PC-3 (cell line): ENCODE data around the gene ATXN10. TPM values are rescaled to one million over a fixed set of nuclear protein-coding genes. Genes with fewer than 3 reads are reported as not detected.

ENCODE experiments used
- ATAC-seq: fragments of 200-7000 bp; cut with Tn5 transposase; 2 replicates; pipeline ENCODE4 v1.9.1; 2020; ENCODE audit warnings: mild to moderate bottlenecking, moderate library complexity
- BruUV-seq: library from RNA; stranded (reverse); fragments of 400-500 nt; replicated peaks from 2 replicates; lab custom pipeline; 2021; lab: Mats Ljungman, UMichigan
- CTCF ChIA-PET: fragments of 300-600 bp; sonication (Branson Sonifier 250); formaldehyde crosslinking; loops from one replicate; lab custom pipeline; 2022; ENCODE audit warnings: antibody characterized with exemption; lab: Charles Lee
- POLR2A ChIA-PET: fragments of 300-600 bp; sonication (Branson Sonifier 250); formaldehyde crosslinking; loops from one replicate; lab custom pipeline; 2022; ENCODE audit warnings: antibody characterized with exemption; ENCODE audit not compliant: unreplicated experiment; lab: Charles Lee
- DNase-seq: peaks from one replicate; pipeline ENCODE4 v3.0.0-alpha.2; 2015
- H2AFZ ChIP-seq: fragments of 300-600 bp; sonication (generic); 2 replicates; pipeline ENCODE4 v1.6.0; 2016; ENCODE audit warnings: antibody characterized with exemption, low read length
- H3F3A ChIP-seq: fragments of 300-600 bp; sonication (generic); one replicate; pipeline ENCODE4 v1.6.0; 2017; ENCODE audit warnings: antibody characterized with exemption, low read length, control low read depth, mild to moderate bottlenecking; ENCODE audit not compliant: unreplicated experiment
- H3K27ac ChIP-seq: fragments of 300-600 bp; sonication (generic); 2 replicates; pipeline ENCODE4 v1.5.1; 2016; ENCODE audit warnings: mild to moderate bottlenecking, low read length
- H3K27me3 ChIP-seq: fragments of 300-600 bp; sonication (generic); 2 replicates; pipeline ENCODE4 v1.6.1; 2016; ENCODE audit warnings: low read length, mixed read lengths
- H3K36me3 ChIP-seq: fragments of 300-600 bp; sonication (generic); 2 replicates; pipeline ENCODE4 v1.6.1; 2016; ENCODE audit warnings: low read depth, mixed run types, low read length, mixed read lengths
- H3K4me1 ChIP-seq: fragments of 300-600 bp; sonication (generic); 2 replicates; pipeline ENCODE4 v1.5.1; 2016; ENCODE audit warnings: low read length; ENCODE audit not compliant: insufficient read depth
- H3K4me2 ChIP-seq: fragments of 300-600 bp; sonication (generic); 2 replicates; pipeline ENCODE4 v1.6.0; 2016; ENCODE audit warnings: low read length
- H3K4me3 ChIP-seq: fragments of 300-600 bp; sonication (generic); 2 replicates; pipeline ENCODE4 v1.5.1; 2016; ENCODE audit warnings: mild to moderate bottlenecking, low read length, mixed read lengths
- H3K79me2 ChIP-seq: fragments of 300-600 bp; sonication (generic); 2 replicates; pipeline ENCODE4 v1.6.1; 2017; ENCODE audit warnings: low read length, mixed read lengths
- H3K9ac ChIP-seq: fragments of 300-600 bp; sonication (generic); 2 replicates; pipeline ENCODE4 v1.6.0; 2016; ENCODE audit warnings: mild to moderate bottlenecking, low read length
- H3K9me2 ChIP-seq: fragments of 300-600 bp; sonication (generic); replicated peaks from 2 replicates; pipeline ENCODE4 v1.6.1; 2016; ENCODE audit warnings: mixed run types, low read length, mixed read lengths
- H3K9me3 ChIP-seq: fragments of 300-600 bp; sonication (generic); 2 replicates; pipeline ENCODE4 v1.6.1; 2016; ENCODE audit warnings: low read length, mixed read lengths
- H4K20me1 ChIP-seq: fragments of 300-600 bp; sonication (generic); 2 replicates; pipeline ENCODE4 v1.6.1; 2016; ENCODE audit warnings: low read length, mixed read lengths
- CTCF ChIP-seq: fragments of 300-600 bp; sonication (generic); conservative IDR thresholded peaks from 2 replicates; pipeline ENCODE4 v1.5.1; 2017; ENCODE audit warnings: antibody characterized with exemption, low read depth, mild to moderate bottlenecking, low read length
- EZH2 ChIP-seq: fragments of 300-600 bp; sonication (generic); IDR thresholded peaks from one replicate; pipeline ENCODE4 v1.6.1; 2017; ENCODE audit warnings: antibody characterized with exemption, mild to moderate bottlenecking, low read length; ENCODE audit not compliant: unreplicated experiment
- EZH2phosphoT487 ChIP-seq: fragments of 300-600 bp; sonication (generic); IDR thresholded peaks from 2 replicates; pipeline ENCODE4 v1.6.1; 2018; ENCODE audit warnings: mild to moderate bottlenecking, antibody characterized with exemption, low read length, borderline replicate concordance
- intact Hi-C: fragments of 100-400 bp; cut with micrococcal nuclease; formaldehyde crosslinking; loops from 2 replicates; pipeline ENCODE4 v1.9.0; 2023
- total RNA-seq: library from RNA; depleted of rRNA; stranded (reverse); fragments of >200 nt; gene quantifications from 2 replicates; pipeline ENCODE4 v1.2.3, GENCODE V29; 2014

Gene ATXN10
- total RNA-seq, 1 experiment from 2014 or later, result 40.6 TPM

- ChIA-PET POLR2A (no interaction called here), CTCF (no interaction called here)
- no peaks in the 10 kb centered on the region for H3K9me3 ChIP-seq
- no peak overlapping the region for H3K9ac ChIP-seq
- H3K36me3 ChIP-seq, result peaks cover 20% of the 10 kb centered on the region; the same call in 1 of the 2 replicates
- BruUV-seq, result no TSS peak
- no peak overlapping the region for H3K4me2 ChIP-seq
- ATAC-seq (no peak), DNase-seq (no peak)
- H2AFZ ChIP-seq, result no peak overlapping the region
- no peak for TF ChIP-seq EZH2
- TF ChIP-seq EZH2phosphoT487, result no peak
- no peak for TF ChIP-seq CTCF
- H3K4me1 ChIP-seq, result peaks cover 15% of the 10 kb centered on the region
- H3K27ac ChIP-seq, result no peak overlapping the region
- intact Hi-C loops, result no loop called here
- no peak overlapping the region for H3K4me3 ChIP-seq
- peaks cover 53% of the 10 kb centered on the region for H3K79me2 ChIP-seq
- H3K27me3 ChIP-seq, result no peaks in the 10 kb centered on the region
- no peaks in the 10 kb centered on the region for H3K9me2 ChIP-seq
- H3F3A ChIP-seq, result no peaks in the 10 kb centered on the region
- no peaks in the 10 kb centered on the region for H4K20me1 ChIP-seq
These were observed 50.4 kb downstream of the ATXN10 start for GRCh38 chr22:45722006-45722405.

GRCh38 chr22:45726081-45726480 is 54.4 kb downstream of the ATXN10 start:
- CTCF ChIA-PET, result no interaction called here
- Histone ChIP-seq H3K9me3 (no peaks in the 10 kb centered on the region), H3K4me2 (no peak overlapping the region), H3F3A (peaks cover 5% of the 10 kb centered on the region), H3K9ac (no peak overlapping the region), H3K9me2 (no peaks in the 10 kb centered on the region), H4K20me1 (no peaks in the 10 kb centered on the region), H3K4me1 (0 out of 2 replicates have a peak, but pooled peaks cover 3% of the 10 kb centered on the region), H3K27me3 (no peaks in the 10 kb centered on the region), H2AFZ (no peak overlapping the region), H3K79me2 (peaks cover 62% of the 10 kb centered on the region), H3K4me3 (no peak overlapping the region), H3K36me3 (peaks cover 5% of the 10 kb centered on the region; the same call in 1 of the 2 replicates), H3K27ac (no peak overlapping the region)
- POLR2A ChIA-PET, result no interaction called here
- no peak for ATAC-seq
- DNase-seq, result no peak
- intact Hi-C loops, result no loop called here
- no peak for TF ChIP-seq CTCF
- TF ChIP-seq EZH2phosphoT487, result no peak
- TF ChIP-seq EZH2, result no peak
- BruUV-seq, result no TSS peak

- H3K4me1 ChIP-seq, result peaks cover 2% of the 10 kb centered on the region; the same call in 1 of the 2 replicates
- peaks cover 8% of the 10 kb centered on the region; the same call in 1 of the 2 replicates for H3K36me3 ChIP-seq
- H4K20me1 ChIP-seq, result no peaks in the 10 kb centered on the region
- no peak overlapping the region for H3K9ac ChIP-seq
- BruUV-seq, result TSS peak; percentile 17
- no peaks in the 10 kb centered on the region for H3K9me3 ChIP-seq
- no peak overlapping the region for H3K27ac ChIP-seq
- no peak overlapping the region for H2AFZ ChIP-seq
- CTCF ChIA-PET, result no interaction called here
- H3K4me3 ChIP-seq, result no peak overlapping the region
- H3F3A ChIP-seq, result peaks cover 13% of the 10 kb centered on the region
- no peaks in the 10 kb centered on the region for H3K9me2 ChIP-seq
- intact Hi-C loops, result loop anchor here (2.0 kb wide), 1 partner anchor 100 kb away; no protein-coding TSS in a partner anchor
- POLR2A ChIA-PET, result interaction anchor here (0.6 kb wide), 1 partner anchor 12 kb away, joined by 3 read pairs; no protein-coding TSS in a partner anchor
- H3K27me3 ChIP-seq, result no peaks in the 10 kb centered on the region
- no peak for TF ChIP-seq CTCF
- TF ChIP-seq EZH2, result no peak
- no peak for TF ChIP-seq EZH2phosphoT487
- ATAC-seq, result peak; percentile 42; the same call in 1 of the 2 replicates
- H3K4me2 ChIP-seq, result no peak overlapping the region
- peaks cover 47% of the 10 kb centered on the region for H3K79me2 ChIP-seq
- peak; percentile 15 for DNase-seq
These were observed 59.6 kb downstream of the ATXN10 start for GRCh38 chr22:45731041-45731797.
